Vagina (tissue), 2 donors: ENCODE data around the gene LYPLAL1. TPM values are rescaled to one million over a fixed set of nuclear protein-coding genes. Genes with fewer than 3 reads are reported as not detected.

Experiments
- DNase-seq, 2 donors: peaks; one replicate each; pipeline ENCODE4 v3.0.0-alpha.2; 2017; ENCODE audit errors: extremely low spot score in 2 of 2
- H3K27ac ChIP-seq: fragments of 200-600 bp; sonication (generic); one replicate; pipeline ENCODE4 v1.5.1; 2019
- H3K27me3 ChIP-seq: fragments of 200-600 bp; sonication (generic); one replicate; pipeline ENCODE4 v1.5.1; 2019
- H3K36me3 ChIP-seq, 2 donors: fragments of 200-600 bp; sonication (generic); one replicate each; pipeline ENCODE4 v1.5.1; 2017 to 2019
- H3K4me1 ChIP-seq: fragments of 200-600 bp; sonication (generic); one replicate; pipeline ENCODE4 v1.5.1; 2019
- H3K4me3 ChIP-seq, 2 donors: fragments of 200-600 bp; sonication (generic); 1 replicate in 1 of 2; 2 replicates in 1 of 2; pipeline ENCODE4 v1.5.1; 2016 to 2019
- H3K9me3 ChIP-seq: fragments of 200-600 bp; sonication (generic); one replicate; pipeline ENCODE4 v1.5.1; 2019
- POLR2A ChIP-seq, 2 donors: fragments of 450-650 bp; IDR thresholded peaks; one replicate each; pipeline ENCODE4 v1.6.1; 2017; ENCODE audit warnings: antibody characterized with exemption in 2 of 2, mild to moderate bottlenecking in 2 of 2, moderate library complexity in 2 of 2
- POLR2AphosphoS5 ChIP-seq, 2 donors: sonication (generic); formaldehyde crosslinking; IDR thresholded peaks; one replicate each; pipeline ENCODE4 v1.9.0; 2017; ENCODE audit warnings: antibody characterized with exemption in 2 of 2, mild to moderate bottlenecking in 2 of 2, low read depth in 1 of 2; ENCODE audit not compliant: insufficient read depth in 1 of 2
- intact Hi-C: fragments of 100-400 bp; cut with DNase I; formaldehyde crosslinking; loops from one replicate; pipeline ENCODE4 v1.15.1; 2023
- total RNA-seq: library from RNA; depleted of rRNA; stranded (reverse); fragments of >200 nt; gene quantifications from one replicate; pipeline ENCODE4 v1.2.3, GENCODE V29; 2016
- TF ChIP-seq, protein P1 (sequence below), 3 experiments: fragments of 450-650 bp in 2 of 3; fragments of 200-600 bp in 1 of 3; sonication (generic) in 1 of 3; IDR thresholded peaks; one replicate each; pipeline ENCODE4 v1.5.1; 2017 to 2019; ENCODE audit warnings: antibody characterized with exemption in 3 of 3, mild to moderate bottlenecking in 2 of 3, moderate library complexity in 2 of 3

Gene LYPLAL1
- total RNA-seq, 1 donor from 2014 or later: 14.0 TPM

DNA sequence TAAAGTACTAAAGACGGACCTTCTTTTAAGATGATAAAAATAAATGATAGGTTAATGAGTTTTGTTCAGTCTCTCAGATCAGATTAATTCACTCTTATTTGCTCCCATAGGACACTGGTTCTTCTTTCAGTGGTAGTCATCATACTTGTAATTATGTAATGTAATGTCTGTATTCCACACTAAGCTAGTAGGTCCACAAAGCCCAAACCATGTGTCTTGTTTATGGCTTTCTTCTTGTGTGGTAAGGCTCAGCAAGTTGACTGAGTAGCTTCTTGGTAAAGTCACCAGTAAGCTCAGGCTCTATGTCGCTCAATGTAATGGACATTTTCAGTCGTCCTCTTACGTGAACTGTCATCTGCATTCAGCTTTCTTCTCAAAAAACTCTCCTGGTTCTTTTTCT, 2.5 kb downstream of the LYPLAL1 start:
- TF ChIP-seq, protein P1, sequence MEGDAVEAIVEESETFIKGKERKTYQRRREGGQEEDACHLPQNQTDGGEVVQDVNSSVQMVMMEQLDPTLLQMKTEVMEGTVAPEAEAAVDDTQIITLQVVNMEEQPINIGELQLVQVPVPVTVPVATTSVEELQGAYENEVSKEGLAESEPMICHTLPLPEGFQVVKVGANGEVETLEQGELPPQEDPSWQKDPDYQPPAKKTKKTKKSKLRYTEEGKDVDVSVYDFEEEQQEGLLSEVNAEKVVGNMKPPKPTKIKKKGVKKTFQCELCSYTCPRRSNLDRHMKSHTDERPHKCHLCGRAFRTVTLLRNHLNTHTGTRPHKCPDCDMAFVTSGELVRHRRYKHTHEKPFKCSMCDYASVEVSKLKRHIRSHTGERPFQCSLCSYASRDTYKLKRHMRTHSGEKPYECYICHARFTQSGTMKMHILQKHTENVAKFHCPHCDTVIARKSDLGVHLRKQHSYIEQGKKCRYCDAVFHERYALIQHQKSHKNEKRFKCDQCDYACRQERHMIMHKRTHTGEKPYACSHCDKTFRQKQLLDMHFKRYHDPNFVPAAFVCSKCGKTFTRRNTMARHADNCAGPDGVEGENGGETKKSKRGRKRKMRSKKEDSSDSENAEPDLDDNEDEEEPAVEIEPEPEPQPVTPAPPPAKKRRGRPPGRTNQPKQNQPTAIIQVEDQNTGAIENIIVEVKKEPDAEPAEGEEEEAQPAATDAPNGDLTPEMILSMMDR (IDR thresholded peaks at IDR 0.05): no peak
- no peak for TF ChIP-seq POLR2A (IDR thresholded peaks at IDR 0.05)
- no peak for TF ChIP-seq POLR2AphosphoS5 (IDR thresholded peaks at IDR 0.05; ENCODE audit: insufficient read depth in 1 of 2, low read depth in 1 of 2)
- no peak for DNase-seq
- Histone ChIP-seq H3K27ac (peak overlapping the region; percentile 95), H3K36me3 (no peaks in the 10 kb centered on the region), H3K4me1 (peaks cover 64% of the 10 kb centered on the region), H3K9me3 (no peaks in the 10 kb centered on the region), H3K4me3 (no peak overlapping the region), H3K27me3 (no peaks in the 10 kb centered on the region)
- intact Hi-C loops: no loop called here

DNA sequence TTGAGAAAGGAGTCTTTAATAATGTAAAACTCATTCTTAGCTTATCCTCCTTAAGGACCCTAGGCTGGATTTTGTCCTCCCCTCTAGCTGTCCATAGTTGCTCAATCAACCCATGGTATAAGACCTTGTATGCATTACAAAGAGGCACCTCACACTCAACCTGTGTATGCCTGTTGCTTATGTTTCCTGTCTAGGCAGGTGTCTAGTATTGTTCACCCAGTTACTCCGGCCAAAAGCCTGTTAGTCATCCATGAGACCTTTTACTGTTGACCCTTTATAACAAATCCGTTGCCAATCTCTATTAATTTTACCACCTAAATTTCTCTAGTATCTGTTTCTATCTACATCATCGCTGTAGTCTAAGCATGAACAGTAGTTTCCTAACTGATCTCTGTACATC, 3.7 kb downstream of the LYPLAL1 start:
- no peak for DNase-seq
- Histone ChIP-seq H3K4me1 (peaks cover 75% of the 10 kb centered on the region), H3K36me3 (no peaks in the 10 kb centered on the region), H3K27me3 (no peaks in the 10 kb centered on the region), H3K27ac (peak overlapping the region; percentile 21), H3K4me3 (no peak overlapping the region), H3K9me3 (no peaks in the 10 kb centered on the region)
- TF ChIP-seq POLR2A (IDR thresholded peaks at IDR 0.05) (no peak), POLR2AphosphoS5 (IDR thresholded peaks at IDR 0.05; ENCODE audit: insufficient read depth in 1 of 2, low read depth in 1 of 2) (peak in 1 of 2 donors; percentile 49)
- intact Hi-C loops: no loop called here

DNA sequence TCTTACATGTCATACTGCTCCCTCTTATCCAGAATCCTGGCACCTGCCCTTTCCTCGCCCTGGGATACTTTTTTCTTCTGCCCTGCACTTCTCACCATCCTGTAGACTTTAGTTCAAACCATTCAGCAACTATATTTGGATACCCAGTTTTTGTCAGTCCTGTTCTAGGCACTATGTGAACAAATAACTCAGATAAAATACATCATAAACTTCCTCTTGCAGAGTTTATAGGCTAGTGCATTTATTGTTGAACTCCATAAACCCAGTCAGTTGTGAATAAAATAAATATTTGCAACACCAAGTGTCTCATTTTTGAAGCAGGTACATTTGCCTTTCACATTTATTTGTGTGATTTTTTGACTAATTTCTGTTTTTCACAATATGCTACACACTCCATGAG, 4.3 kb downstream of the LYPLAL1 start:
- intact Hi-C loops: no loop called here
- Histone ChIP-seq H3K27ac (peak overlapping the region; percentile 21), H3K27me3 (no peaks in the 10 kb centered on the region), H3K9me3 (no peaks in the 10 kb centered on the region), H3K4me1 (peaks cover 80% of the 10 kb centered on the region), H3K36me3 (no peaks in the 10 kb centered on the region), H3K4me3 (no peak overlapping the region)
- no peak for DNase-seq
- TF ChIP-seq, protein P1 (IDR thresholded peaks at IDR 0.05): no peak
- TF ChIP-seq POLR2AphosphoS5 (IDR thresholded peaks at IDR 0.05; ENCODE audit: insufficient read depth in 1 of 2, low read depth in 1 of 2) (no peak), POLR2A (IDR thresholded peaks at IDR 0.05) (no peak)

DNA sequence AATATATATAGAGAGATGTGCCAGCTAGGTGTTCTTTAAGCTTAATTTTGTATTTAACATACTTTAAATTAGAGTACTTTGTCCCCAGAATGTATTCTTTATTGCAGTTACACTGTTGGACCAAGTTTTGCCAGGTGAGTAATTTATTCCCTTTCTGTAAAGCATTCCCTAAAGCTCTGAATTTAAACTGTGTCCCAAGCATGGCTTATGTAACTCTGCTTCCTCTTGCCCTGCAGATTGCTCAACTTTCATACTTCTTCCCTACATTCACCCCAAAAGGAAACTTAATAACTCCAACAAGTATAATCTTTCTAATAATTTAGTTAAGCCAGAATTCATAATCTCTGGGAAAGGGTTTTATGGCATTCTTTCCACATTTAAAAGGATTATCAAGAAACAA, 5.6 kb downstream of the LYPLAL1 start:
- Histone ChIP-seq H3K27me3 (no peaks in the 10 kb centered on the region), H3K4me3 (no peak overlapping the region), H3K4me1 (peaks cover 80% of the 10 kb centered on the region), H3K36me3 (no peaks in the 10 kb centered on the region), H3K27ac (peak overlapping the region; percentile 46), H3K9me3 (no peaks in the 10 kb centered on the region)
- no peak for DNase-seq
- TF ChIP-seq, protein P1 (IDR thresholded peaks at IDR 0.05): no peak
- TF ChIP-seq POLR2AphosphoS5 (IDR thresholded peaks at IDR 0.05; ENCODE audit: insufficient read depth in 1 of 2, low read depth in 1 of 2): peak in 1 of 2 donors; percentile 50
- intact Hi-C loops: no loop called here

DNA sequence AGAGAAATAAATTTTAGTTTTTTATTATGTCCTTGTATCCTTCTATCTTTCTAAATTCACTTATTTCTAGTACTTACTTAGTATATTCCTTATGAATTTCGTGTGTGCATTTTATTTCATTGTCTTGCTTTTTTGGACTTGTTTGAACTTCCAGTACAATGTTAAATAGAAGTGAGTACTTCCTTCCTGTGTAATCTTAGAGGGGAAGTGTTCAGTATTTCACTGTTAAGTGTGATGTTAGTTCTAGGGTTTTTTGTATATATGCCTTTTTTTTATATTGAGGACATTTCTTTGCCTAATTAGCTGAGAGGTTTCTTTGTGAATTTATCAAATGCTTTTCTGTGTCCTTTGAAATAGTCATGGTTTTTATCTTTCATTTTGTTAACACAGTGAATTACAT, 10.7 kb downstream of the LYPLAL1 start:
- no peaks in the 10 kb centered on the region for H3K27me3 ChIP-seq
- no peaks in the 10 kb centered on the region for H3K36me3 ChIP-seq
- intact Hi-C loops: no loop called here
- TF ChIP-seq POLR2AphosphoS5 (IDR thresholded peaks at IDR 0.05; ENCODE audit: insufficient read depth in 1 of 2, low read depth in 1 of 2) (no peak), POLR2A (IDR thresholded peaks at IDR 0.05) (no peak)
- TF ChIP-seq, protein P1 (IDR thresholded peaks at IDR 0.05): no peak
- no peak overlapping the region for H3K27ac ChIP-seq
- H3K4me1 ChIP-seq: peaks cover 58% of the 10 kb centered on the region
- H3K4me3 ChIP-seq: no peak overlapping the region
- no peaks in the 10 kb centered on the region for H3K9me3 ChIP-seq
- DNase-seq: no peak
